Activated T-cell treated with anti-CD3 and anti-CD28 coated beads, Interleukin-2, amount 50 U/mL, for 4 hours (primary cell): ENCODE results near the gene GRB10. TPM values are rescaled to one million over a fixed set of nuclear protein-coding genes. Genes with fewer than 3 reads are reported as not detected.
A peak's percentile ranks its signal among the peaks of the same experiment; 100 is the strongest.

ENCODE experiments used
- ATAC-seq, 2 donors: fragments of 200-7000 bp; cut with Tn5 transposase; one replicate each; pipeline ENCODE4 v1.10.0; 2021
- DNase-seq: peaks from one replicate; pipeline ENCODE4 v3.0.0-alpha.2; 2020
- H3K27me3 Mint-ChIP-seq: one replicate; pipeline ENCODE4 v1.8.0; 2021; ENCODE audit warnings: low read depth, mixed read lengths
- H3K36me3 Mint-ChIP-seq: one replicate; pipeline ENCODE4 v1.8.0; 2022; ENCODE audit warnings: mixed read lengths; ENCODE audit not compliant: insufficient read depth
- H3K4me1 Mint-ChIP-seq: one replicate; pipeline ENCODE4 v1.8.0; 2021; ENCODE audit warnings: low read depth, mixed read lengths
- H3K4me3 Mint-ChIP-seq: one replicate; pipeline ENCODE4 v1.8.0; 2021; ENCODE audit warnings: mild to moderate bottlenecking, moderate library complexity, mixed read lengths
- H3K9me3 Mint-ChIP-seq: one replicate; pipeline ENCODE4 v1.8.0; 2021; ENCODE audit warnings: mixed read lengths
- total RNA-seq, 3 donors: library from RNA; stranded (reverse); gene quantifications; one replicate each; pipeline ENCODE4 v1.2.1, GENCODE V29; 2021

GRB10 gene
- total RNA-seq, 3 donors from 2014 or later = 1.3 to 3.7 (median 3.3) TPM

DNA sequence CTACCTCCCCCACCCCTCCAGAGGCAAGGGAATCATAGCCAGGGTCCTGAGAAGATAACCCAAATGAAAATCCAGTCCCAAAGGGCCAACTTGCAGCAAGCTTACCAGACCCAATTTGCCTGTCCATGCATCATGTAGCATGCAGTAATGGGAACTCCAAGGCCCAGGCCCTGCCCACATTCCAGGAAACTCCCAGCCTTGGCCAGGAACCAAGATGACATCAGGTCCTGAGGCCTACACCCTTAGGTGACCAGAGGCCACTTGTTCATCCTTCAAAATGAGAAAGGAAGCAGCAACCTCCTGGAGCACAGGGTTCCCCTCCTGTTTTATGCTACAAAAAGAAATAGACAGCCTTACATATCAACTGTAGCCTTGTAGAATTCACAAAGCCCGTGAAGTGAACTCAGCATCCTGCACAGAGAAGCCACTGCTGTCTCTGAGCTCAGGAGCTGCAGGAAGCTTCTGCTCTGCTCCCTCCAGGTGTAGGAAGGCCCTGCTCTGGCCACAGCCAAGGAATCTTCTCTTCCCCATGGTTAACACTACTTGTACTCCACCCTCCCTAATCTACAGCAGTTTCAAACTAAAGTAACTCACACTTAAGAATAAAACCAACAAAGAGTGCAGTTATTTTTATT is 30.3 kb upstream of the GRB10 start:
- Mint-ChIP-seq H3K4me3 (no peak overlapping the region), H3K9me3 (peaks cover 3% of the 10 kb centered on the region), H3K27me3 (peaks cover 3% of the 10 kb centered on the region), H3K36me3 (no peaks in the 10 kb centered on the region), H3K4me1 (no peaks in the 10 kb centered on the region)
- ATAC-seq (no peak), DNase-seq (no peak)

DNA sequence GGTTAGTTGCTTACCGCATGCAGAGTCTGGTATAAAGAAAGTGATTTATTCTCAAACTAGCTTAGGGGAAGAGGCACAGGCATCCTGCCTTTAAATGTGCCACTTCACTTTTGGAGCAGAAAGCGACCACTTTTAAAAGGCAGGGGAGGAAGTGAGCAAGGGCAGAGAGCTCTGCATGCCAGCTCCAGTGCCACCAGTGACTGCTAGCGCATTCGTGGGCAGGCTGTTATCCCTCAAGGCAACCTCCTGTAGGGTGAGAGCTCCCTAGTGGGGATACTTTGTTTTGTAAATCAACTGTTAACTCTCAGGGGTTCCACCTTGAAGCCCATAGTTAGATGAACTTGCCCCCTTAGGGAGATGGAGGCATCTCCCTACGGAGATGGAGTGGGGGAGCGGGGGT is 29.4 kb upstream of the GRB10 start:
- ATAC-seq (no peak), DNase-seq (no peak)
- Mint-ChIP-seq H3K9me3 (peaks cover 3% of the 10 kb centered on the region), H3K36me3 (no peaks in the 10 kb centered on the region), H3K4me1 (no peaks in the 10 kb centered on the region), H3K4me3 (no peak overlapping the region), H3K27me3 (peaks cover 3% of the 10 kb centered on the region)

DNA sequence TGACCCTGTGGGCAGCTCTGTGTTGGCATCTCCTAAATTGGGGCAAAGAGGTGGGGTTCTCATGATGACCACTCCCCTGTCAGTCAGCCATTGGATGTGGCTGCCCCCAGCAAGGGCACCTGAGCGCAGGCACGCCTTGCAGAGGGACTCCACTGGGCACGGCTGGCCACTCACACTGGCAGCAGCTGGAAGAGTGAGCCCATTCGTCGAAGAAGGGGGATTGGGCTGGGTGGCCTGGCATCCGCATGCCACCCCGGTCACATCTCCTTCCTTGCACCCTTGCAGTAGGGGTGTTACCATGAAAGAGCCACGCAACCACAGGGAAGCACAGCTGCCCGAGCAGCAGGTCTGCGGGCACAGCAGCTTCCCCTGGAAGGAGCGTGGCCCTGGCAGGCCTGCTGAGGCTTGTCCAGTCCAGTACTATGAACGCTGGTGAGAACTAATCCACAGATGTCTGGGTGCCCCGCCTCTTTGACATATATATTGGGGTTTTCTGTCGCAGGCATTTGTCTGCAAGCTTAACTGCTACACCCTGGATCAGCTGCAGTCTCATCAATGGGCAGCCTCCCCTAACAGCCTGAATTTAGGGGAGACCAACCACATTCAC is 25.7 kb upstream of the GRB10 start:
- H3K4me3 Mint-ChIP-seq = no peak overlapping the region
- no peaks in the 10 kb centered on the region for H3K9me3 Mint-ChIP-seq
- no peak for DNase-seq
- no peaks in the 10 kb centered on the region for H3K4me1 Mint-ChIP-seq
- no peak for ATAC-seq
- H3K27me3 Mint-ChIP-seq = no peaks in the 10 kb centered on the region
- H3K36me3 Mint-ChIP-seq = no peaks in the 10 kb centered on the region

DNA sequence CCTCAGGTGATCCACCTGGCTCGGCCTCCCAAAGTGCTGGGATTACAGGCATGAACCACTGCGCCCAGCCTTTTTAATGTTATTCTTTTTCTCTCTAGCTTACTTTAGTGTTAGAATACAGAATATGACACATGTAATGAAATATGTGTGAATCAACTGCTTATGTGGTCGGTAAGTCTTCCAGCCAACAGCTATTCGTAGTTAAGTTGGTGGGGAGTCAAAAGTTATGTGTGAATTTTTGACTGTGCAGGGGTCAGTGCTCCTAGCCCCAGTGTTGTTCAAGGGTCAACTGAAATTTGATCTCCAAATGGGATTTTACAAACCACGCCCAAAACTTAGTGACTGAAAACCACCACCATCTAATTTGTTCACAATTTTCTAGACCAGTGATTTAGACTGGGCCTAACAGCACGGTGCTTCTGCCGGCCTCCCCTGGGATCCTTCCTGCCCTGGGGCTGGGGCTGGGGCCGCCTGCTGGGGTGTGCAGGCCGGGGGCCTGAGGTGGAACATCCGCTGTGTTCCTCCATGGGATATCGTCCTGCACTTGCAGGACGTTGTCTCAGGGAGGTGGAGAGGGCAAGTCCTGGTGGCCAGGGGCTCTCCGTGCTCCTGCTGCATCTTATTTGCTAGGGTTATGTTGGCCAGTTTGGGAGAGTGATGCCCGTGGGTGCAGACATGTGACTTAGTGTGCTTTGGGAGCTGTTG is 24.5 kb upstream of the GRB10 start:
- H3K4me3 Mint-ChIP-seq = no peak overlapping the region
- no peaks in the 10 kb centered on the region for H3K36me3 Mint-ChIP-seq
- H3K27me3 Mint-ChIP-seq = no peaks in the 10 kb centered on the region
- DNase-seq (no peak), ATAC-seq (no peak)
- H3K4me1 Mint-ChIP-seq = no peaks in the 10 kb centered on the region
- H3K9me3 Mint-ChIP-seq = no peaks in the 10 kb centered on the region

DNA sequence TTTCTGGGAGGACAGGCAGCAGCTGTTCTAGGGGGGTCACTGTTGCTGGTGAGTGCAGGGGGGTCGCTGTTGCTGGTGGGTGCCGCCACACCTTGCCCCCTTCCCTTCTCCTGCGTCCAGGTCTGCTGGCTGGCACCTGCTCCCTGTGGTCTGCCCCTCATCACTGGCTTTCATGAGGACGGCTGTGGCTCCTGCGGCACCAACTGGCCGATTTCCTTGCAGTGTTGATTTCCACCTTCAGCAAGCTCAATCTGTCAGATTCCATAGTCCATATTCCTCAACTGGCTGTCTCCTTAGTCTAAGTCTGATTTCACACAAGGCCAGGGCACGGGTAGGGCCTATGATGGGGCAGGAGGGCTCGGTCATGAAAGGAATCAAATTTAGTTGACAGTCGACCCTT is 23.4 kb upstream of the GRB10 start:
- no peak overlapping the region for H3K4me3 Mint-ChIP-seq
- DNase-seq (no peak), ATAC-seq (no peak)
- no peaks in the 10 kb centered on the region for H3K9me3 Mint-ChIP-seq
- H3K4me1 Mint-ChIP-seq = no peaks in the 10 kb centered on the region
- peaks cover under 1% of the 10 kb centered on the region for H3K27me3 Mint-ChIP-seq
- H3K36me3 Mint-ChIP-seq = no peaks in the 10 kb centered on the region

DNA sequence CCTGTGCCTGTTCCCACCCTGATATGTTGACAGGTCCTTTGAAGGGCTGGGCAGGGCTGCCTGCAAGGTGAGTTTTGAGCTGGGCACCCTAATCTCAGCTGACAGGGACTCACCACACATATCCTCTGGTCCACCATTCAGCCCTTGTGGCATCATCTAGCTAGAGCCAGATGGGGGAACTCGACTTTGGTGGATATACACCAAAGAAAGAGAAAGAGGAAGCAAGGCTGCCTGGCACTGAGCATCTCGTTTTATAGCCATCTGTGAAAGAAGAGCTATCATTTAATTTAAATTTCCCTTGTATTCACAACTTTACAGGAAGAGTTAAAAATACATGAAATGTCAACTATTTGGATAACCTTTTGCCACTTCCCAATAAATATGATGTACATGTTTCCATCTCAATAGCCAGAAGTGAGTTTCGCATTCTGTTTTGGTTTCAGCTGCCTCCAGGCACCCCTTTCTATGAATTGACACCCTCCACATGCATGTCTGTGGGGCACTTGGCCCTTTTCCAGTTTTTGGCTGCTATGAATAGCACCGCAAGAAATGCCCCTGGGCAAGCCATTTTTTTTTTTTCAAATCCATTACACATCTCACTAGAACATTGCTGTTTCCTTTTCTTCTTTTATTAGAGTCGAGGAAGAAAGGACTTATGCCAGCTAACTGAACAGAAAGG is 22.9 kb upstream of the GRB10 start:
- Mint-ChIP-seq H3K4me3 (no peak overlapping the region), H3K4me1 (no peaks in the 10 kb centered on the region), H3K9me3 (no peaks in the 10 kb centered on the region), H3K36me3 (no peaks in the 10 kb centered on the region), H3K27me3 (peaks cover 2% of the 10 kb centered on the region)
- DNase-seq = no peak
- ATAC-seq = peak in 1 of 2 donors; percentile 27

DNA sequence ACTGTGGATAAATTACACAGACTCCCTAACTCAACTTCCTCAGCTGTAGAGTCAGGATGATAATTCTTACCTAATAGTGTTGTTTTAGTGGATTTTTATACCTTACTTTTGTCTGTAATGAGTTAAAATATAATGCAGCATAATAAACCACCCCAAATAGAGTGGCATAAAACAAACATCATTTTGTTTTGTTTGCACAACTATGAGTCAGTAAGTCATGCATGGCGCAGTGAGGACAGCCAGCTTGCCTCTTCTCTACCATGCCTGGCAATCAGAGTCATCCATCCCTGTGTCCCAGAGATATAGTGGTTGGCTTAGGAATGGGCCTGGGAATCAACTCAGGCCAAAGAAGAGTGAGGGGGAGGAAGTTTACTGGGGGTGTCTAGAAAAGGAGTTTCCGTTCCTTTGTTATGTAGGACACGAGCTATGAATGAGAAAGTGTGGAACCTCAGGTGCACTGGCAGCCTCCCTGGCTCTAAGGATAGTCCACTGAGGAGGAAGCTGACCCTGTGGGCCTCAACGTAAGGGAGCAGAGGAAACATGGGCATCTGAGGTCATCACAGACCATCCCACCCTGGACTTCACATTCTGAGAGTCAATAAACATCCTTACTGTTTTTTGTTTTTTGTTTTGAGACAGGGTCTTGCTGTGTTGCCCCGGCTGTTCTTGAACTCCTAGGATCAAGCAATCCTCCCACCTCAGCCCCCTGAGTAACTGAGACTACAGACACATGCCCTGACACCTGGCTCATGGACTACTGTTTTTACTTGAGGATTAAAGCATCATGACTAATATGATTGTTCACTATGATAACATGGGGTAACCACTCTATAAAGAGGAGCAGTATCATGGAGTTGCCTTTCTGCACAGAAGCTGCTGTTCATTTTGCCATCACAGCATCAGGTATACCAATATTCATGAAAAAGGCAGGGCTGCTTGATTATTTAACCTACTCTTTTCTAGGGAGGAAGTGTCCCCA is 21.0 kb upstream of the GRB10 start:
- DNase-seq (no peak), ATAC-seq (peak; percentile 50 to 51)
- no peak overlapping the region for H3K4me3 Mint-ChIP-seq
- peaks cover 2% of the 10 kb centered on the region for H3K9me3 Mint-ChIP-seq
- no peaks in the 10 kb centered on the region for H3K36me3 Mint-ChIP-seq
- peaks cover 2% of the 10 kb centered on the region for H3K27me3 Mint-ChIP-seq
- H3K4me1 Mint-ChIP-seq = no peaks in the 10 kb centered on the region

DNA sequence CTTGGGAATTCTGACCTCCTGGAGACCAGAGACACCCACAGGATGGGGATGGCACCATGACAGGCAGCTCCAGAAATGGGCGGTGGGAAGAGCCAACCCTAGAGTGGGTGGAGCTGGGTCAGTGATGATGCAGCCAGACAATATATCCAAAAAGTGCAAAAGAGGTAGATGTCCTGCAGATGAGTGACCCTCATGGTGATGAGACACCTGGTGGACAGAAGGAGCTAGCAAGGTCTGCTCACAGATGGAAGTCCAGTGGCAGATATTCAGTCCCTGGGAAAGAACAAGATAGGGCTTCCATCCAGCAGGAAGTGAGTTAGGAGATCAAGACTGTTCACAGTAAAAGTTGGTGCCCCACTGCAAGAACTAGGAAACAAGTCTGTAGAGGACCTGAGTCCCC is 19.2 kb upstream of the GRB10 start:
- DNase-seq (no peak), ATAC-seq (no peak)
- Mint-ChIP-seq H3K4me3 (no peak overlapping the region), H3K4me1 (no peaks in the 10 kb centered on the region), H3K27me3 (peaks cover 4% of the 10 kb centered on the region), H3K36me3 (no peaks in the 10 kb centered on the region), H3K9me3 (peaks cover 6% of the 10 kb centered on the region)

DNA sequence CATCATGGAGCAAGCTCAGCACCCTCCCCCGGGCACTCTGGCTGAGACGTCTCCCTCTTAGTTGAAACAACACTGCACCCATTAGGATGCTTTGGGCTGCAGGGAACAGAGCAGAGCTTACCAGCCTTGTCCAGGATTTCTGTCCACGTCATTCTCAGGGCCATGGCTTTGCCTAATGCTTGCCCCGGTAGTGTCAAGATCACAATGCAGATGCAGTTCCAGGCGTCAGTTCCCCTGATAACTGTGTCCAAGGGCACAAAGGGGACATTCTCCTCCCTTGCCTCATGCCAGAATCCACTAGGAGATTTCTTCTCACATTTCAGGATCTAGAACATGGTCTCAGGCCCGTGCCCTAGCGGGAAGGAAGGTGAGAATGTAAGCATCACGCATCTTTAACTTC is 17.2 kb upstream of the GRB10 start:
- H3K27me3 Mint-ChIP-seq = peaks cover 7% of the 10 kb centered on the region
- no peaks in the 10 kb centered on the region for H3K36me3 Mint-ChIP-seq
- peaks cover 6% of the 10 kb centered on the region for H3K9me3 Mint-ChIP-seq
- no peak overlapping the region for H3K4me3 Mint-ChIP-seq
- DNase-seq (no peak), ATAC-seq (no peak)
- no peaks in the 10 kb centered on the region for H3K4me1 Mint-ChIP-seq

DNA sequence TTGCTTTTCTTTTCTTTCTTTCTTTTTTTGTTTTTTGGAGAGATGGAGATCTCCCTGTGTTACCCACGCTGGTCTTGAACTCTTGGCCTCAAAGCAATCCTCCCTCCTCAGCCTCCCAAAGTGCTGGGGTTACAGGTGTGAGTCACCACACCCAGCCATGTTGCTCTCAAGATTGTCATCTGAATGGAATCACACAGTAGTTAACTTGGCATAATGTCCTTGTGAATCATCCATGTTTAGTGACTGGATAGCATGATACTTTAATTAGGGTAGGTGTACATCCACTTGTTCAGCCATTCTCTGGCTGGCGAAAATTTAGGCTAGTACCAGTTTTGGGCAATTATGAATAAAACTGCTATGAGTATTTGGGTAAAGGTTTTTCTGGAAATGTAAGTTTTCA is 15.4 kb upstream of the GRB10 start:
- no peak for DNase-seq
- no peak for ATAC-seq
- H3K36me3 Mint-ChIP-seq = no peaks in the 10 kb centered on the region
- peaks cover 16% of the 10 kb centered on the region for H3K27me3 Mint-ChIP-seq
- peaks cover 6% of the 10 kb centered on the region for H3K4me1 Mint-ChIP-seq
- H3K4me3 Mint-ChIP-seq = no peak overlapping the region
- H3K9me3 Mint-ChIP-seq = peaks cover 6% of the 10 kb centered on the region

DNA sequence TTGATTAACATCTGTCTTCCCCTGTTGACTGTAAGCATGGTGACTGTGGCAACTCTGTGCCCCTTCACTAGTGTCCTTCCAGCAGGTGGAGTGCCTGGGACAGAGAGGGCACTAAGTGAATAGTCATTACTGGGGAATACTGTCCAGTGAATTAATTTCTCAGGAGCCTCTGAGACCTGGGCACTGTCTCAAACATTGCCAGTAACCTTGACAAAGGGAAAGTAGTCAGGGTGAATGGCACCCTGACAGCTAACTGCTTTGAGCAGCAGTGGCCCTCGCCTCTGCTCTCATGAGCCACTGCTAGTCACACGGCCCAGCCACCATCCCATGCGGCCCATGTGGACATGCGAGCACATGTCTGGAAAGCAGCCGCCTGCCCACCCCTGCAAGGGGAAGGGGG is 13.1 kb upstream of the GRB10 start:
- Mint-ChIP-seq H3K4me3 (no peak overlapping the region), H3K4me1 (peaks cover 12% of the 10 kb centered on the region), H3K36me3 (no peaks in the 10 kb centered on the region), H3K27me3 (peaks cover 31% of the 10 kb centered on the region), H3K9me3 (peaks cover 6% of the 10 kb centered on the region)
- DNase-seq = no peak
- ATAC-seq = no peak

DNA sequence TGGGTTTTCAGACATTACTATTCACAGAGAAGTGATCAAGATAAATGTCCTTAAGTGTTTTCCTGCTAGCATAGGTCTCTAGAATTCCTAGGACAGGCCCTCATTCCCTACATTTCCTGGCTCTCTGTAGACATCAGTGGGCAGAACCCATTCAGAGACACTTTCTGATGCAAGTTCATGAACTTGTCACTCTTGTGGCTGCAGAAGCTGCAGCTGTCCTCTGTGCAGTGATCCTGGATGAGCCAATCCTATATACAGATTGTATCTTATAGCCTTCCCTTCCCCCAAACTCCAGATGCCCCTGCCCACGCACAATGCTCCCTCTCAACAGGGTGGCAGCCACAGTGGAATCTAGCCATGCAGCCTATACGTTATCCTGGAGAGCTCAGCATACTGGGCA is 12.6 kb upstream of the GRB10 start:
- peaks cover 12% of the 10 kb centered on the region for H3K4me1 Mint-ChIP-seq
- peaks cover 6% of the 10 kb centered on the region for H3K9me3 Mint-ChIP-seq
- no peaks in the 10 kb centered on the region for H3K36me3 Mint-ChIP-seq
- H3K4me3 Mint-ChIP-seq = no peak overlapping the region
- peaks cover 36% of the 10 kb centered on the region for H3K27me3 Mint-ChIP-seq
- DNase-seq = no peak
- no peak for ATAC-seq

DNA sequence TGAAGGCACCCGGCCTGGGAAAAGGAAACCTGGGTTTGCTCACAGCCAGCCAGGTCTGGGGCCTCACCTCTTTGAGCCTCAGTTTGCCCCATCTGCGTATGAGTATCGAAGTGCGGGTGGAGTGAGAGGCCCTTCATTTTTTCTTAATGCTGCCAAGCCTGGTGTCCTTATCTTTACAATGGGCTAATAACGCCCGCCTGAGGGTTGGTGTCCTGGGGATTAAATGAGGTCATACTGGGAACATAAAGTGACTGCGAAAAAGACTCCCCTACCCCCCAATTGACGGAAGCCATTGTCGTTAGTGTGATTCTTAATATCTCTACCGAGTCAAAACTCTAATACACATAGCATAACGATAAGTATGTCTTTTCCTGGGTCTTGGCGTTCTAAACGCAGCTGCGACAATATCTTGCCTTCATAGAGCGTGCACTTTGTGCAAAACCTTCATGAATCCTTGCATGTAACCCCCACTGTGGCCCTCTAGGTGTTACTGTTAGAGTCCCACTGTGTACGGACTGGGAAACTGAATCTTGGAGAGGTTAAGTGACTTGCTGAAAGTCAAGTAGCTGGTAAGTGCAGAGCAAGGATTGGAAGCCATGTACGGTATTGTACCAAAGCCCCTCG is 11.4 kb upstream of the GRB10 start:
- Mint-ChIP-seq H3K36me3 (no peaks in the 10 kb centered on the region), H3K27me3 (peaks cover 40% of the 10 kb centered on the region), H3K4me3 (peak overlapping the region; percentile 66), H3K4me1 (peaks cover 12% of the 10 kb centered on the region), H3K9me3 (peaks cover 6% of the 10 kb centered on the region)
- ATAC-seq (no peak), DNase-seq (no peak)
